Hepatocyte (in vitro differentiated cells): ENCODE results near the gene IZUMO1R. TPM values are rescaled to one million over a fixed set of nuclear protein-coding genes. Genes with fewer than 3 reads are reported as not detected.

Experiments
- DNase-seq: peaks from one replicate; pipeline ENCODE4 v3.0.0-alpha.2; 2016; ENCODE audit warnings: low spot score
- H2AFZ ChIP-seq: fragments of 200-600 bp; sonication (generic); 2 replicates; pipeline ENCODE4 v1.6.0; 2016; ENCODE audit warnings: antibody characterized with exemption, mild to moderate bottlenecking
- H3K27ac ChIP-seq: fragments of 200-600 bp; sonication (generic); 2 replicates; pipeline ENCODE4 v1.5.1; 2016; ENCODE audit warnings: mild to moderate bottlenecking
- H3K27me3 ChIP-seq: fragments of 200-600 bp; sonication (generic); 2 replicates; pipeline ENCODE4 v1.6.1; 2016
- H3K36me3 ChIP-seq: fragments of 200-600 bp; sonication (generic); replicated peaks from 2 replicates; pipeline ENCODE4 v1.5.1; 2016; ENCODE audit warnings: low read depth; ENCODE audit not compliant: insufficient read depth
- H3K4me1 ChIP-seq: fragments of 200-600 bp; sonication (generic); 2 replicates; pipeline ENCODE4 v1.5.1; 2016; ENCODE audit warnings: mild to moderate bottlenecking, moderate library complexity; ENCODE audit not compliant: insufficient read depth
- H3K4me2 ChIP-seq: fragments of 200-600 bp; sonication (generic); 2 replicates; pipeline ENCODE4 v1.6.0; 2016
- H3K4me3 ChIP-seq: fragments of 200-600 bp; sonication (generic); 2 replicates; pipeline ENCODE4 v1.5.1; 2016; ENCODE audit warnings: mild to moderate bottlenecking
- H3K79me2 ChIP-seq: fragments of 200-600 bp; sonication (generic); 2 replicates; pipeline ENCODE4 v1.6.0; 2017; ENCODE audit warnings: mild to moderate bottlenecking
- H3K9me2 ChIP-seq: fragments of 200-600 bp; sonication (generic); replicated peaks from 2 replicates; pipeline ENCODE4 v1.6.0; 2017; ENCODE audit warnings: mild to moderate bottlenecking; ENCODE audit not compliant: insufficient read depth
- H3K9me3 ChIP-seq: fragments of 200-600 bp; sonication (generic); 2 replicates; pipeline ENCODE4 v1.5.1; 2016; ENCODE audit warnings: low read depth, mild to moderate bottlenecking
- H4K20me1 ChIP-seq: fragments of 200-600 bp; sonication (generic); 2 replicates; pipeline ENCODE4 v1.6.0; 2016; ENCODE audit warnings: mild to moderate bottlenecking; ENCODE audit not compliant: insufficient read depth, poor library complexity, severe bottlenecking
- CTCF ChIP-seq: fragments of 200-600 bp; sonication (generic); IDR thresholded peaks from 2 replicates; pipeline ENCODE4 v1.5.1; 2016; ENCODE audit warnings: antibody characterized with exemption, mild to moderate bottlenecking; ENCODE audit not compliant: poor library complexity
- EZH2 ChIP-seq: fragments of 200-600 bp; sonication (generic); IDR thresholded peaks from 2 replicates; pipeline ENCODE4 v1.6.1; 2016; ENCODE audit warnings: antibody characterized with exemption, mild to moderate bottlenecking, borderline replicate concordance
- EZH2phosphoT487 ChIP-seq: fragments of 200-600 bp; sonication (generic); IDR thresholded peaks from one replicate; pipeline ENCODE4 v1.6.1; 2018; ENCODE audit warnings: antibody characterized with exemption, mild to moderate bottlenecking, low read depth, moderate library complexity; ENCODE audit not compliant: unreplicated experiment, severe bottlenecking
- WGBS: methylation state at CpG from one replicate; pipeline ENCODE4 v1.1.6; 2016; ENCODE audit warnings: low lambda C conversion rate; ENCODE audit errors: missing lambda C conversion rate; 5-methylcytosine and 5-hydroxymethylcytosine counted together
- polyA plus RNA-seq: library from polyadenylated mRNA; unstranded; fragments of >200 nt; fragmentation: Nextera tagmentation; extraction: Ambion mirVana; gene quantifications from 2 replicates; pipeline ENCODE4 v1.2.1, GENCODE V29; 2016
- total RNA-seq: library from RNA; depleted of rRNA; stranded (reverse); fragments of >200 nt; gene quantifications from 2 replicates; pipeline ENCODE4 v1.2.3, GENCODE V29; 2014

Gene IZUMO1R
- total and polyA plus RNA-seq, 2 experiments from 2014 or later, result not detected

GRCh38 chr11:94312339-94312738 is 8.0 kb downstream of the IZUMO1R start:
- no peak for DNase-seq

GRCh38 chr11:94314064-94314463 is 9.7 kb downstream of the IZUMO1R start:
- Histone ChIP-seq H3K79me2 (no peaks in the 10 kb centered on the region), H3K9me2 (no peaks in the 10 kb centered on the region), H3K4me2 (no peak overlapping the region), H3K4me3 (no peak overlapping the region), H2AFZ (no peak overlapping the region), H3K27me3 (no peaks in the 10 kb centered on the region), H3K27ac (no peak overlapping the region), H3K9me3 (no peaks in the 10 kb centered on the region), H3K4me1 (no peaks in the 10 kb centered on the region), H4K20me1 (no peaks in the 10 kb centered on the region), H3K36me3 (no peaks in the 10 kb centered on the region)
- DNase-seq, result no peak
- TF ChIP-seq CTCF (no peak), EZH2 (no peak), EZH2phosphoT487 (no peak)
- WGBS, result 74% methylated on average over 4 of the region's 4 CpGs

More at GRCh38 chr11:94312339-94312738, 8.0 kb downstream of the IZUMO1R start:
- Histone ChIP-seq H3K4me1 (no peaks in the 10 kb centered on the region), H2AFZ (no peak overlapping the region), H3K27me3 (no peaks in the 10 kb centered on the region), H3K4me2 (no peak overlapping the region), H3K4me3 (no peak overlapping the region), H3K27ac (no peak overlapping the region), H4K20me1 (no peaks in the 10 kb centered on the region), H3K36me3 (no peaks in the 10 kb centered on the region), H3K79me2 (no peaks in the 10 kb centered on the region), H3K9me2 (no peaks in the 10 kb centered on the region), H3K9me3 (no peaks in the 10 kb centered on the region)
- TF ChIP-seq EZH2phosphoT487 (no peak), CTCF (no peak), EZH2 (no peak)
- 43% methylated on average over 4 of the region's 4 CpGs for WGBS

GRCh38 chr11:94315664-94316063 is 11.3 kb downstream of the IZUMO1R start:
- peak; percentile 36 for DNase-seq
- Histone ChIP-seq H4K20me1 (no peaks in the 10 kb centered on the region), H3K4me2 (no peak overlapping the region), H2AFZ (no peak overlapping the region), H3K9me3 (no peaks in the 10 kb centered on the region), H3K9me2 (no peaks in the 10 kb centered on the region), H3K79me2 (no peaks in the 10 kb centered on the region), H3K4me3 (no peak overlapping the region), H3K36me3 (no peaks in the 10 kb centered on the region), H3K27me3 (no peaks in the 10 kb centered on the region), H3K4me1 (no peaks in the 10 kb centered on the region), H3K27ac (no peak overlapping the region)
- 40% methylated on average over 3 of the region's 3 CpGs for WGBS
- no peak for TF ChIP-seq CTCF
- no peak for TF ChIP-seq EZH2phosphoT487
- no peak for TF ChIP-seq EZH2

GRCh38 chr11:94322501-94322900 is 18.1 kb downstream of the IZUMO1R start:
- 64% methylated on average over 3 of the region's 3 CpGs for WGBS
- TF ChIP-seq EZH2phosphoT487 (no peak), CTCF (no peak), EZH2 (no peak)
- H3K27ac ChIP-seq, result no peak overlapping the region

More at GRCh38 chr11:94322501-94322900, 18.1 kb downstream of the IZUMO1R start:
- no peaks in the 10 kb centered on the region for H4K20me1 ChIP-seq
- H3K9me3 ChIP-seq, result no peaks in the 10 kb centered on the region
- no peak overlapping the region for H2AFZ ChIP-seq
- H3K36me3 ChIP-seq, result no peaks in the 10 kb centered on the region
- no peaks in the 10 kb centered on the region for H3K79me2 ChIP-seq
- no peak for DNase-seq
- H3K4me3 ChIP-seq, result no peak overlapping the region
- no peak overlapping the region for H3K4me2 ChIP-seq
- H3K4me1 ChIP-seq, result no peaks in the 10 kb centered on the region
- H3K9me2 ChIP-seq, result no peaks in the 10 kb centered on the region
- no peaks in the 10 kb centered on the region for H3K27me3 ChIP-seq
